Muscle layer of colon (tissue), 2 donors: Measurements from ENCODE around the gene CSF2.
"Not testable (repeated sequence)": the region's sequence is repeated elsewhere in the genome, so short reads cannot be mapped to it uniquely, and the experiment has no call there.

Experiments
- H3K27ac ChIP-seq: one replicate; pipeline ENCODE4 v1.7.0; 2013; ENCODE audit warnings: low read depth, mild to moderate bottlenecking, low read length, moderate library complexity
- H3K27me3 ChIP-seq, 2 donors: one replicate each; pipeline ENCODE4 v1.7.0; 2013; ENCODE audit warnings: low read length in 2 of 2, mild to moderate bottlenecking in 2 of 2; ENCODE audit not compliant: insufficient read depth in 2 of 2, control insufficient read depth in 1 of 2
- H3K36me3 ChIP-seq: one replicate; pipeline ENCODE4 v1.7.0; 2013; ENCODE audit warnings: mild to moderate bottlenecking, low read length; ENCODE audit not compliant: insufficient read depth
- H3K4me1 ChIP-seq: one replicate; pipeline ENCODE4 v1.7.0; 2013; ENCODE audit warnings: mild to moderate bottlenecking, low read length; ENCODE audit not compliant: insufficient read depth
- H3K4me3 ChIP-seq, 2 donors: one replicate each; pipeline ENCODE4 v1.7.0; 2013; ENCODE audit warnings: low read length in 2 of 2, low read depth in 1 of 2, mild to moderate bottlenecking in 1 of 2, moderate library complexity in 1 of 2
- H3K9ac ChIP-seq: one replicate; pipeline ENCODE4 v1.7.0; 2013; ENCODE audit warnings: low read length
- H3K9me3 ChIP-seq: one replicate; pipeline ENCODE4 v1.7.0; 2013; ENCODE audit warnings: mild to moderate bottlenecking, low read length
- donor health status: abdominal sarcoma.
- donor health status: Adenocarcinoma of cecum.

The CSF2 gene

GRCh38 chr5:132103969-132104391, 30.4 kb downstream of the CSF2 start:
- H3K27ac ChIP-seq = no peak overlapping the region

GRCh38 chr5:132104556-132104955, 31.0 kb downstream of the CSF2 start:
- Histone ChIP-seq H3K4me1 (peaks cover 8% of the 10 kb centered on the region), H3K4me3 (no peak overlapping the region), H3K27ac (no peak overlapping the region), H3K9me3 (no peaks in the 10 kb centered on the region), H3K27me3 (no peaks in the 10 kb centered on the region), H3K9ac (no peak overlapping the region), H3K36me3 (no peaks in the 10 kb centered on the region)

More at GRCh38 chr5:132103969-132104391, 30.4 kb downstream of the CSF2 start:
- Histone ChIP-seq H3K9ac (no peak overlapping the region), H3K27me3 (no peaks in the 10 kb centered on the region), H3K4me3 (no peak overlapping the region), H3K9me3 (no peaks in the 10 kb centered on the region), H3K36me3 (no peaks in the 10 kb centered on the region), H3K4me1 (peaks cover 8% of the 10 kb centered on the region)

- H3K36me3 ChIP-seq = no peaks in the 10 kb centered on the region
- no peaks in the 10 kb centered on the region for H3K9me3 ChIP-seq
- no peak overlapping the region for H3K27ac ChIP-seq
- no peak overlapping the region for H3K4me3 ChIP-seq
- H3K9ac ChIP-seq = no peak overlapping the region
- no peaks in the 10 kb centered on the region for H3K27me3 ChIP-seq
- H3K4me1 ChIP-seq = peaks cover 8% of the 10 kb centered on the region
Observed at GRCh38 chr5:132105688-132106087, 32.1 kb downstream of the CSF2 start.

DNA sequence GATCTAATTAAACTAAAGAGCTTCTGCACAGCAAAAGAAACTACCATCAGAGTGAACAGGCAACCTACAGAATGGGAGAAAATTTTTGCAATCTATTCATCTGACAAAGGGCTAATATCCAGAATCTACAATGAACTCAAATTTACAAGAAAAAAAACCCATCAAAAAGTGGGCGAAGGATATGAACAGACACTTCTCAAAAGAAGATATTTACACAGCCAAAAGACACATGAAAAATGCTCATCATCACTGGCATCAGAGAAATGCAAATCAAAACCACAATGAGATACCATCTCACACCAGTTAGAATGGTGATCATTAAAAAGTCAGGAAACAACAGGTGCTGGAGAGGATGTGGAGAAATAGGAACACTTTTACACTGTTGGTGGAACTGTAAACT, 34.9 kb downstream of the CSF2 start:
- not testable (repeated sequence) for H3K9ac ChIP-seq, H3K27me3 ChIP-seq, H3K27ac ChIP-seq

GRCh38 chr5:132108957-132109356, 35.4 kb downstream of the CSF2 start:
- not testable (repeated sequence) for H3K27ac ChIP-seq, H3K27me3 ChIP-seq, H3K9ac ChIP-seq, H3K36me3 ChIP-seq, H3K9me3 ChIP-seq, H3K4me3 ChIP-seq, H3K4me1 ChIP-seq

More for the DNA sequence above, 34.9 kb downstream of the CSF2 start:
- not testable (repeated sequence) for H3K4me3 ChIP-seq, H3K4me1 ChIP-seq, H3K36me3 ChIP-seq, H3K9me3 ChIP-seq

- H3K36me3 ChIP-seq = no peaks in the 10 kb centered on the region
- H3K27me3 ChIP-seq = no peaks in the 10 kb centered on the region
- H3K4me1 ChIP-seq = no peaks in the 10 kb centered on the region
- H3K27ac ChIP-seq = no peak overlapping the region
- no peak overlapping the region for H3K4me3 ChIP-seq
- H3K9me3 ChIP-seq = no peaks in the 10 kb centered on the region
- H3K9ac ChIP-seq = no peak overlapping the region
Observed at GRCh38 chr5:132109494-132110053, 36.0 kb downstream of the CSF2 start.

DNA sequence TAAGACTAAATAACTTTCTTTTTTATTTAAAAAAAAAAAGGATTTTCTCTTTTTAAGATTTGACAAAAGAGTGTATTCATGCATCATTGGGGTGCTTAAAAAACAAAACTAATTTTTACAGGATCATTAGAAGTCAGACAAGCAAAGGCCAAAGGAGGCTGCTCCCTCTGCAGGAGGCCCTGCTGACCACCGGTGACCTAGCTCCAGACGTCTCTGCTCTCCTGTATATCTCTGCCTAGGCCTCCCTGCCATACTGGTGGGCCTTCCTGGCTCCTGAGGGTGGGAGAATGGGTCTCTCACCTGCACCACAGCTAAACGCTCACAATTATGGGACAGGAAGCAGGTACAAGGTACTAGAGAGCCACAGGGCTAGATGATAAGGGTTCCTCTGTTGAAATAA, 36.6 kb downstream of the CSF2 start:
- Histone ChIP-seq H3K9ac (no peak overlapping the region), H3K27me3 (no peaks in the 10 kb centered on the region), H3K36me3 (no peaks in the 10 kb centered on the region), H3K4me3 (no peak overlapping the region), H3K4me1 (no peaks in the 10 kb centered on the region), H3K27ac (no peak overlapping the region), H3K9me3 (no peaks in the 10 kb centered on the region)

DNA sequence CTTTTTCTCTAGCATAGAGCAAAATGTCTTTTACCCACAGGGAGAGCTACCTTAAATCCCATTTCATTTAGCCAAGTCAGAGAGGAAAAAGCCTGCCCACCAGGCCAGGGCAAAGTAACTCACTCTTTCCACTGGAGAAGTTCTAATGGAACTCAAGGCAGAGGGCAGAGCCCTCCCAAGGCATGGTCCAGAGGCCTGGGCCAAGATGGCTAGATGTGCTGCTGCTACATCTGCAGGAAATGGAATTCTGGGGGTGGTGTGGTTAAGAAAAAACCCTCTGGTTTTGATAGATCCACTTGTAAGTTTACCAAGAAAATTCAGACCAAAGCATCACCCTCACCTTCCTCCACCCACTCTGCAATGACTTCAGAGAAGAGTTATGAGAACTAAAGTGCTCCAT, 37.3 kb downstream of the CSF2 start:
- H3K4me3 ChIP-seq = no peak overlapping the region
- no peaks in the 10 kb centered on the region for H3K27me3 ChIP-seq
- no peaks in the 10 kb centered on the region for H3K4me1 ChIP-seq
- no peak overlapping the region for H3K27ac ChIP-seq
- no peak overlapping the region for H3K9ac ChIP-seq
- no peaks in the 10 kb centered on the region for H3K9me3 ChIP-seq
- H3K36me3 ChIP-seq = no peaks in the 10 kb centered on the region

DNA sequence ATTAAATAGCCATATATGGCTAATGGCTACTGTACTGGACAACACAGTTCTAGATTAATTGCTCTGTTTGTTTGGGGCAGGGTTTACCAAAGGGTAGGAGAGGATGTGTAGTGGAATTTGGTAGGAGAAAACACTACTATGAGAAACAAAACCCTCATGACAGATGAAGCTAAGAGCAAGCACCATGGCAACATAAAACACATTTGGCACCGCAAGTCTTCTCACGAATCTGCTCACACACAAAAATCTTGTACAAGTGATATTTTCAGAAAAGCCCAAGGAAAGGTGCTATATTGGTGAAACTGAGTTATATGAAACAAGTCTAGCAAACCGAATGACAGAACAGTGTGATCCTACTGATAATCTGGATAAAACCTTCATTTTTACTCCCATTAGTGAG, 38.5 kb downstream of the CSF2 start:
- Histone ChIP-seq H3K4me3 (no peak overlapping the region), H3K27ac (no peak overlapping the region), H3K4me1 (no peaks in the 10 kb centered on the region), H3K9me3 (no peaks in the 10 kb centered on the region), H3K27me3 (no peaks in the 10 kb centered on the region), H3K9ac (no peak overlapping the region), H3K36me3 (no peaks in the 10 kb centered on the region)

DNA sequence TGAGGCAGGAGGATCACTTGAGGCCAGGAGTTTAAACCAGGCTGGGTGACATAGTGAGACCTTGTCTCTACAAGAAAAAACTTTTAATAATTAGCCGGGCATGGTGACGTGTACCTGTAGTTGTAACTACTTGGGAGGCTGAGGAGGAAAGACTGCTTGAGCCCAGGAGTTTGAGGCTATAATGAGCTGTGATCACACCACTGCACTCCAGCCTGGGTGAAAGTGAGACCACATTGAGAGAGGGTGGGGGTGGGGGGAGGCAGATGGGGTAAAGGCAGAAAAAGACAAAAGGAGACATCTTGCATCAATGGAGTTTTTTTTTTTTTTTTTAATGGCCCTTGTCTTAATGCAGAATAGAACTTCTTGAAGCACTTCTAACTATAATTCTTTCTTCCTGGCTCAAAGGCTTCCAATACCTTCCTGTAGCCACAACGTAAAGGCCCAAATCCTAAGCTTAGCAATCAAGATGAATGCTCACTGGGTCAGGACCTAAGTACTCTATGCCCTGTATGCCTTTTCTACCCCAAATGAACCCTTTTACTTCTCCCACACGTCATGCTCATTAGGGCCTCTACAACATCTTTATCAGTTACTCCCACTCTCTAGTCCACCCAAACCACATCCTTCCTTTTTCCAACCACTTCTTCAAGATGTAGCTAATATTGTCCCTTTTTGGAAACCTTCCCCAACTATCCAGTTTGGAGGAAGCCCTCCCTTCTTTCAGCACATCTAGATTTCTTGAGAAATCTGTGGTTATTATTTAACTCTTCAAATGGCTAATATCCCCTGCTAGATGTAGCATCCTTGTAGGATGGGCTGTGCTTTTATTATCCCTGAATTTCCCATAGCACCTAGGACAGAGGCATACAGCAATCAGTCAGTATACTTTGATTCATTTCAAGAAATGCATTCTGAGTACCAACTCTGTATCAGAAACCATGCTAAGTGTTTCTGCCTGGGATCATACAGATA, 40.8 kb downstream of the CSF2 start:
- Histone ChIP-seq H3K4me3 (no peak overlapping the region), H3K27me3 (no peaks in the 10 kb centered on the region), H3K4me1 (no peaks in the 10 kb centered on the region)

DNA sequence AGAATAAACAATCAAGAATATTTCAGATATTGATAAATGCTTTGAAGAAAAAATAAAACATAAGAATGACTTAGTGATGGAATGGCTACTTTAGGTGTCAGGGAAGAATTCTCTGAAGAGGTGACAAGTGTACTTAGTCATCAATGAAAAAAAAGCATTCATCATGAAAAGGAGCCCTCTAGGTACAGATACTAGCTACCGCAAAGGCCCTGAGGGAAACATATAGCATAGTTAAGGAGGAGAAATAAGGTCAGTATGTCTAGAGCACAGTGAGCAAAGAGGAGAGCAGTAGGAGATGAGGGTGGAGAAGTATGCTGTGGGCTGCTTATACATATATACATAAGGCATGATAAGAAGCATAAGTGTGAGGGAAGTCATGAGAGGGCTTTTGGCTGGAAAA, 41.8 kb downstream of the CSF2 start:
- Histone ChIP-seq H3K27ac (no peak overlapping the region), H3K4me1 (no peaks in the 10 kb centered on the region), H3K9ac (no peak overlapping the region), H3K4me3 (no peak overlapping the region), H3K36me3 (no peaks in the 10 kb centered on the region), H3K27me3 (no peaks in the 10 kb centered on the region), H3K9me3 (no peaks in the 10 kb centered on the region)

More for the DNA sequence above, 40.8 kb downstream of the CSF2 start:
- no peak overlapping the region for H3K27ac ChIP-seq
- no peaks in the 10 kb centered on the region for H3K9me3 ChIP-seq
- H3K36me3 ChIP-seq = no peaks in the 10 kb centered on the region
- H3K9ac ChIP-seq = no peak overlapping the region
